Measurements from ENCODE around the gene CCDC191.

The CCDC191 gene

DNA sequence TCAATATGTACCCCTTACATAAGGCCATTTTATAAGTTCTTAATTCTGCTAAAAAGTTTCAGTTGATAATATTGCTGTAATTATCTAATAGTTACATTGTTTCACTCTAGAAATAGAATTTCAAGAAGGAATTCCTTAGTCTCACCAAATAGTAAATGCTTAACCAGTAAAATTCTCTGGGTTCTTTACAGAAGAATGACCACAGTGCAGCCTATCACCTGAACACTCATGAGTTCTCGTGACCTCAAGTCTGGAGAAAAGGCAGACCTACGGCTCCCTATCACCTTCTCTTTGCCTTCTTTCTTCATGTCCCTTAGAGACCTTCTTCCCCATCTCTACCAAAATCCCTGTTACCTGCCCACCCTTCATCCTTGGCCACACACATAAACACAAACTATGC is 30.9 kb downstream of the CCDC191 start:
- DNase-seq, result no peak
- H3K27me3 ChIP-seq (replicated peaks; ENCODE audit: control insufficient read depth, insufficient read depth, low read length, poor library complexity, severe bottlenecking), result no peaks in the 10 kb centered on the region
- H3K9me3 ChIP-seq (ENCODE audit: control insufficient read depth, low read length), result no peaks in the 10 kb centered on the region
- H3K4me3 ChIP-seq (ENCODE audit: insufficient read depth, low read depth, low read length, poor library complexity, severe bottlenecking), result no peak overlapping the region
- H3K36me3 ChIP-seq (ENCODE audit: control insufficient read depth, insufficient read depth, low read length), result no peaks in the 10 kb centered on the region
- H3K27ac ChIP-seq (ENCODE audit: insufficient read depth, low read length, poor library complexity, severe bottlenecking), result no peak overlapping the region
- H3K4me1 ChIP-seq (ENCODE audit: control insufficient read depth, insufficient read depth, low read length, poor library complexity, severe bottlenecking), result no peaks in the 10 kb centered on the region

DNA sequence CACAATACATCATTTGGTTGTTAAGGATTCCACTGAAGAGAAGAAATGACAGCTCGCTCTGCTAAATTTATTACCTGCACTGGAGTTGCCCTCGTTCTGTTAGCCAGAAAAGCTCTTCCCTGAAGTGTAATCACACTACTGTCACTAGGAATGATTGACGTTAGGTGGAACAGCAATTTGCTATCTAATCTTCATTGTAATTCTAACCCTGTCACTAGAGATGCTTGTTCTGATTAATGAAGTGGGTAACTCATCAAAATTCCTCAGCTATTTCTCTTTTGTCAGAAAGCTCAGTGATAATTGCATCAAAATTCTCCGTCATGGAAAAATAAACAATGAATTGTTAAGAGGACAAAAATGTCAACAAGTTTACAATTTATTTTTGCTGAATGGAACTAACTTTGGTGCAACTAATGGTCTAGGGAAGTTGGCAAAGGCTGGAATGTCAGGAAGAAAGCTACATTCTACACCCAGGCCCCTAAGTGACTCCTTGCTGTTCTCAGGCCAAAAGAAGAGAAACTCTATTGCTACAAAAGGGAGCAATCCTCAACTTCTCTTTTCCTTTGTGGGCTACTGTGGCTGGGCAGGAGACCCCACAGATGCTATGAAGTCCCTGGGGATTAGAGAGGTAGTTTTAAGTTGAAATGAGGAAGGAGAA is 34.1 kb downstream of the CCDC191 start:
- Histone ChIP-seq H3K9me3 (ENCODE audit: control insufficient read depth, low read length) (no peaks in the 10 kb centered on the region), H3K27me3 (replicated peaks; ENCODE audit: control insufficient read depth, insufficient read depth, low read length, poor library complexity, severe bottlenecking) (no peaks in the 10 kb centered on the region)

DNA sequence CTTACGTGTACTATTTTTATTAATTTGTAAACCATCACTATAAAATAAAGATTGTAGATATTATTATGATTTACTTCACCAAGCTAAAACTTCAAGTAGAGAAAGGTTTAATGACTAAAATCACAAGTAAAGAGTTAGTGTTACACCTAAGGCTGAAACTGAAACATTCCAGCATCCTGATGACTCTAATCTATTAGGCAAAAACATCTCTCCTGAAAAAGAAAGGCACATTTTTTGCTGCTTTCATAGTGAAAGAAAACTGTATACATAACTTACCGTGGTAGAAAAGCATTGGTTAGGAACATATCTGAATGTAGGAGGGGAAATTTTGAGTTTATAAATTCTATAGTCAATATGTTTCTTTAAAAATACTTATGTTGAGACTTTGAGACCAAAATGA is 35.4 kb downstream of the CCDC191 start:
- Histone ChIP-seq H3K27me3 (replicated peaks; ENCODE audit: control insufficient read depth, insufficient read depth, low read length, poor library complexity, severe bottlenecking) (no peaks in the 10 kb centered on the region), H3K36me3 (ENCODE audit: control insufficient read depth, insufficient read depth, low read length) (no peaks in the 10 kb centered on the region), H3K9me3 (ENCODE audit: control insufficient read depth, low read length) (no peaks in the 10 kb centered on the region), H3K4me3 (ENCODE audit: insufficient read depth, low read depth, low read length, poor library complexity, severe bottlenecking) (no peak overlapping the region), H3K27ac (ENCODE audit: insufficient read depth, low read length, poor library complexity, severe bottlenecking) (no peak overlapping the region), H3K4me1 (ENCODE audit: control insufficient read depth, insufficient read depth, low read length, poor library complexity, severe bottlenecking) (no peaks in the 10 kb centered on the region)
- no peak for DNase-seq

More for the DNA sequence above, 34.1 kb downstream of the CCDC191 start:
- no peaks in the 10 kb centered on the region for H3K36me3 ChIP-seq (ENCODE audit: control insufficient read depth, insufficient read depth, low read length)
- H3K27ac ChIP-seq (ENCODE audit: insufficient read depth, low read length, poor library complexity, severe bottlenecking), result no peak overlapping the region
- no peak for DNase-seq
- H3K4me3 ChIP-seq (ENCODE audit: insufficient read depth, low read depth, low read length, poor library complexity, severe bottlenecking), result no peak overlapping the region
- no peaks in the 10 kb centered on the region for H3K4me1 ChIP-seq (ENCODE audit: control insufficient read depth, insufficient read depth, low read length, poor library complexity, severe bottlenecking)

DNA sequence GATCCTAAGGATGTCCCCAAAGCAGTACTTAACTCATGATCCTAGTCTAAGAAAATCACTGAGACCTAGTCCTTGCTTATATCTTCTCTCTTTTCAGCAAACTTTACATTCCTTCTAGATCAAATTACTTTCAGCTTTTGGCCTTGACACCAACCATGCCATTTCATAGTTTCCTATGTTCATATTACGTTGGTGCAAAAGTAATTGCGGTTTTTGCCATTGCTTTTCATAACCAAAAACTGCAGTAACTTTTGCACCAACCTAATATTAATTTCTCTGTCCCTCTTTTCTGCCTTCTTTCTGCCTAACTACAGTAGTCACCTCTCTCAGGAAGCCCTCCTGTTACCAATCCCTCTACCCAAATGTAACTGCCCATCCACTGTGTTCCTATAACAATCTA is 36.8 kb downstream of the CCDC191 start:
- Histone ChIP-seq H3K9me3 (ENCODE audit: control insufficient read depth, low read length) (no peaks in the 10 kb centered on the region), H3K36me3 (ENCODE audit: control insufficient read depth, insufficient read depth, low read length) (no peaks in the 10 kb centered on the region), H3K4me1 (ENCODE audit: control insufficient read depth, insufficient read depth, low read length, poor library complexity, severe bottlenecking) (no peaks in the 10 kb centered on the region), H3K27me3 (replicated peaks; ENCODE audit: control insufficient read depth, insufficient read depth, low read length, poor library complexity, severe bottlenecking) (no peaks in the 10 kb centered on the region), H3K4me3 (ENCODE audit: insufficient read depth, low read depth, low read length, poor library complexity, severe bottlenecking) (no peak overlapping the region), H3K27ac (ENCODE audit: insufficient read depth, low read length, poor library complexity, severe bottlenecking) (no peak overlapping the region)
- DNase-seq, result no peak

DNA sequence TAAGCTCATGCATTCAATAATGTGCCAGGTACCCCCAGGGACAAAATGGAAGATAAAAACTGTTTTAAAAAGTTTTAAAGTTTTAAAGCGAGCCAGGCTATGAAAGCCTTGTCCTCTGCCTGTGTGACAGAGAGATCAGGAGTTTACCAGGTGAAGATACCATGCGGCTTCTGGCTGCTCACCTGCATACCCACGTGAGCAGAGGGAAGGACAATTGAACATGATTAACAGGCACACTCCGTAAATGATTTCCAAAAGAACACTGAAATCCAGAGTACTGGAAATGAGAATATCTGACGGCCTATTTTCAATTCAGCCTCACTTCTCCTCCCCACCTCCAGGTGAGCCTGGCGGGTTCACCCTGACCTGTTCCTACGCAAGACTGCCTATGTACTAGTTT is 42.1 kb downstream of the CCDC191 start:
- no peak overlapping the region for H3K4me3 ChIP-seq (ENCODE audit: insufficient read depth, low read depth, low read length, poor library complexity, severe bottlenecking)
- no peaks in the 10 kb centered on the region for H3K9me3 ChIP-seq (ENCODE audit: control insufficient read depth, low read length)
- DNase-seq, result no peak
- H3K36me3 ChIP-seq (ENCODE audit: control insufficient read depth, insufficient read depth, low read length), result no peaks in the 10 kb centered on the region
- H3K27ac ChIP-seq (ENCODE audit: insufficient read depth, low read length, poor library complexity, severe bottlenecking), result no peak overlapping the region
- no peaks in the 10 kb centered on the region for H3K4me1 ChIP-seq (ENCODE audit: control insufficient read depth, insufficient read depth, low read length, poor library complexity, severe bottlenecking)
- no peaks in the 10 kb centered on the region for H3K27me3 ChIP-seq (replicated peaks; ENCODE audit: control insufficient read depth, insufficient read depth, low read length, poor library complexity, severe bottlenecking)

DNA sequence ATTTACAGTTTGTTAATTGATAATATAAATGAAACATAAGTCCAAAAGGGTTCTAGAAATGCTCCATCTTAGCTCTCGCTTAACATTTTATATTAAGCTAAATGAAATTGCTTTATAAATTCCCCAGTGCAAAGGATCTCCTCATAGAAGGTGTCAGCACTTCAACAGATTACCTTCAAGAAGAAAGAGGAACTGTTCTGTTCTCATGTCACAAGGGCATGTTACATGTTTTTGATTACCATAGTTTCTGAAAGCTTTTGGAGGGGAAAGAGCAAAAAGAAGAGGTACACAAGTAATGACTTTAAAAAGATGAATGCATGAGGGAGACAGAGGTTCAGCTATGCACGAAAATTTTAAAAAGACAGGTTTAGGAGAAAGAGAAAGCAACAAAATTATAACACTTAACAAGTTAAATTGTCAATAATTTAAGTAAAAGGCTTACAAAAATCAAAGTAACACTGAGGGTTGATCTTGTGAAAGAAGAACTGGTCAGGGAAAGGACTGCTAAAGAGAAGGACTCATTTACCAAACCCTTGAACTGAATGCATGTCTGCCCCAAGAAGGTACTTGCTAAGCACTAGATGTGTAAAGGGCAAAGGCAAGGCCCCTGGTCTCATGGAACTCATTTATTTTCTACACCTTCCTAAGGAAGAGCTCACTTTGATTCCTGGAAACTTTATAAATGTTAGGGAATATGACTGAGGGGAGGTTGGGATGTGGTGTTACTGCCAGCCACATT is 45.1 kb downstream of the CCDC191 start:
- no peaks in the 10 kb centered on the region for H3K36me3 ChIP-seq (ENCODE audit: control insufficient read depth, insufficient read depth, low read length)
- no peaks in the 10 kb centered on the region for H3K4me1 ChIP-seq (ENCODE audit: control insufficient read depth, insufficient read depth, low read length, poor library complexity, severe bottlenecking)
- no peaks in the 10 kb centered on the region for H3K27me3 ChIP-seq (replicated peaks; ENCODE audit: control insufficient read depth, insufficient read depth, low read length, poor library complexity, severe bottlenecking)
- H3K27ac ChIP-seq (ENCODE audit: insufficient read depth, low read length, poor library complexity, severe bottlenecking), result no peak overlapping the region
- no peaks in the 10 kb centered on the region for H3K9me3 ChIP-seq (ENCODE audit: control insufficient read depth, low read length)
- H3K4me3 ChIP-seq (ENCODE audit: insufficient read depth, low read depth, low read length, poor library complexity, severe bottlenecking), result no peak overlapping the region
- DNase-seq, result no peak

DNA sequence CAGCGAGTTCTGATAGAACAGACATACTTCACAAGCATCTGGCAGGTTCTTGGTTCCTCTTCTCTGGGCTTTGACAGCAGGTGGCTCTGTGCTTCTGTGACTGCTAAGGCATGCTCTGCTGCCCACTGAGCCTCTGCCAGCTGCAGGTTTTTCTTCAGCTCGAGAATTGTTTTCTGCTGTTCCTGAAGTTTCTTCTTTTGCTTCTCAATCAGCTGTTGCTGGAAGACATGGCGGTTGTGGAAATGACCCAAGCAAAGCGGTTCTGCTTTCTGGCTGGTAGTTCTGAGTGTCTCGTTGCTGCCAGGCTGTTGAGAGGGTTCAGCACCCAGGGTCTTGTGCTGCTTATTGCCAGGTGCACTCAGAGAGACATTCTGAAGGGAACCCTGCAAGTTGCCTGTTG is 50.8 kb downstream of the CCDC191 start:
- Histone ChIP-seq H3K36me3 (ENCODE audit: control insufficient read depth, insufficient read depth, low read length) (peaks cover 13% of the 10 kb centered on the region), H3K9me3 (ENCODE audit: control insufficient read depth, low read length) (no peaks in the 10 kb centered on the region), H3K4me1 (ENCODE audit: control insufficient read depth, insufficient read depth, low read length, poor library complexity, severe bottlenecking) (no peaks in the 10 kb centered on the region), H3K27me3 (replicated peaks; ENCODE audit: control insufficient read depth, insufficient read depth, low read length, poor library complexity, severe bottlenecking) (no peaks in the 10 kb centered on the region), H3K4me3 (ENCODE audit: insufficient read depth, low read depth, low read length, poor library complexity, severe bottlenecking) (no peak overlapping the region), H3K27ac (ENCODE audit: insufficient read depth, low read length, poor library complexity, severe bottlenecking) (no peak overlapping the region)
- DNase-seq, result no peak

DNA sequence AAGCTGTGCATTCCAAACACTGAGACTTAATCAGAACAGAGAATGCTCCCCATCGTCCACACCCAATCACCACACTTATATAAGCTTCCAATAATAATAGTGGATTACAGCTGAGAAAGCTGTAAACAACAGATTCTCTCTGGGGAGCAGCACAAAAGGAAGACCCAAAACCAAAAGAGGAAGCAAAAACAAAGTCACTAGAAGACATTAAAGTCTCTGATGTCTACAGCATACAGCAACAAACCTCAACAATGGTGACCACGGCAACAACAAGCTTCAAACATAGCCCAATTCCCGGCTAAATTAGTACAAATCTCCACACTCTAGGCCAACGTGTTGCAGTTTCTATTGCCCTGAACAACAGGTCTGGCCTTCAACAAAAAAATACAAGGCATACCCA is 70.8 kb downstream of the CCDC191 start:
- no peak for DNase-seq
- no peak overlapping the region for H3K27ac ChIP-seq (ENCODE audit: insufficient read depth, low read length, poor library complexity, severe bottlenecking)
- no peaks in the 10 kb centered on the region for H3K9me3 ChIP-seq (ENCODE audit: control insufficient read depth, low read length)

DNA sequence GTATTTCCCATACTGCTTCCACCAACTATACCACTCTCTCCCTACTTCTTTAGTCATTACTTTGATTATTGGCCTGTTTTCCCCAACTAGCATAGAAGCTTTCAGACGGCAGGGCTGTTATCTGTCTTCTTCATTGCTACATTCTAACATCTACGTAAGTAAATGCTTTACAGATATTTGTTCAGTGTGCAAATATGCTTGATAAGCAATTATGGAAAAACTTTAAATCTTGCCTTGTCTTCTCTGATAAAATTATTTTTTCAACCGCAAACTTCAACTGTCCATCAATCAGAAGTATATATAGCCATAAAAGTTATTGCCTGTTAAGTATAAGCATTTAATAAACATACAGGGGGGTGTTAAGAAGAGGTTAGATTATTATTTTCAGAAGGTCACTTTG is 72.8 kb downstream of the CCDC191 start:
- Histone ChIP-seq H3K4me1 (ENCODE audit: control insufficient read depth, insufficient read depth, low read length, poor library complexity, severe bottlenecking) (no peaks in the 10 kb centered on the region), H3K27me3 (replicated peaks; ENCODE audit: control insufficient read depth, insufficient read depth, low read length, poor library complexity, severe bottlenecking) (no peaks in the 10 kb centered on the region), H3K36me3 (ENCODE audit: control insufficient read depth, insufficient read depth, low read length) (peaks cover 8% of the 10 kb centered on the region), H3K27ac (ENCODE audit: insufficient read depth, low read length, poor library complexity, severe bottlenecking) (no peak overlapping the region), H3K9me3 (ENCODE audit: control insufficient read depth, low read length) (no peaks in the 10 kb centered on the region), H3K4me3 (ENCODE audit: insufficient read depth, low read depth, low read length, poor library complexity, severe bottlenecking) (no peak overlapping the region)
- no peak for DNase-seq

More for the DNA sequence above, 70.8 kb downstream of the CCDC191 start:
- no peaks in the 10 kb centered on the region for H3K36me3 ChIP-seq (ENCODE audit: control insufficient read depth, insufficient read depth, low read length)
- H3K4me3 ChIP-seq (ENCODE audit: insufficient read depth, low read depth, low read length, poor library complexity, severe bottlenecking), result no peak overlapping the region
- no peaks in the 10 kb centered on the region for H3K27me3 ChIP-seq (replicated peaks; ENCODE audit: control insufficient read depth, insufficient read depth, low read length, poor library complexity, severe bottlenecking)
- H3K4me1 ChIP-seq (ENCODE audit: control insufficient read depth, insufficient read depth, low read length, poor library complexity, severe bottlenecking), result no peaks in the 10 kb centered on the region

DNA sequence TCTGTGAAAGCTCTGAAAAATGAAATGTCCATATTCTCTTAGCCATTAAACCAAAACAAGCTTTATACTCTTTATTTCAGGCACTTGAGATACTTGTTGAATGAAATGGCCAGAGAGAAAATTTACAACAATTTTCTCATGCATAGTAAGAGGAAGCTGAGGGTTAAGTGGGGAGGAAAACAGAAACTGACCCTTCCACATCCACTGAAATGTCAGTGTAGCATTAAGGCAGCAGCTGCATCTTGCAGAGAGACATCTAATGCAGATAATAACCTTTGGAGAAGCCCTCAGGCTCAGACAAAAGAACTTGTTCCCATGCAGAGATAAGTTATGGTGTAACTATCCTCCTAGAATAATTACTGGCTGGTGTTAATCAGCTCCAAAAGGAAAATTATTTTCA is 74.5 kb downstream of the CCDC191 start:
- no peak overlapping the region for H3K27ac ChIP-seq (ENCODE audit: insufficient read depth, low read length, poor library complexity, severe bottlenecking)

More for the DNA sequence above, 74.5 kb downstream of the CCDC191 start:
- Histone ChIP-seq H3K36me3 (ENCODE audit: control insufficient read depth, insufficient read depth, low read length) (peaks cover 8% of the 10 kb centered on the region), H3K9me3 (ENCODE audit: control insufficient read depth, low read length) (no peaks in the 10 kb centered on the region), H3K4me1 (ENCODE audit: control insufficient read depth, insufficient read depth, low read length, poor library complexity, severe bottlenecking) (no peaks in the 10 kb centered on the region), H3K27me3 (replicated peaks; ENCODE audit: control insufficient read depth, insufficient read depth, low read length, poor library complexity, severe bottlenecking) (no peaks in the 10 kb centered on the region), H3K4me3 (ENCODE audit: insufficient read depth, low read depth, low read length, poor library complexity, severe bottlenecking) (no peak overlapping the region)
- DNase-seq, result no peak

Measured in effector memory CD4-positive, alpha-beta T cell (primary cell).